HepG2 (cell line): ENCODE results near the gene RICTOR. TPM values are rescaled to one million over a fixed set of nuclear protein-coding genes. Genes with fewer than 3 reads are reported as not detected.

Experiments used
- ATRX ChIP-seq: sonication (generic); formaldehyde crosslinking; IDR thresholded peaks from 2 replicates; pipeline ENCODE4 v1.4.0; 2020; ENCODE audit warnings: missing genetic modification reagents, borderline replicate concordance
- CREM ChIP-seq, 2 experiments: sonication (generic) in 1 of 2; formaldehyde crosslinking in 1 of 2; IDR thresholded peaks; 2 replicates each; pipeline versions ENCODE4 v1.4.0 to v1.6.1; 2016 to 2020; ENCODE audit warnings: antibody characterized with exemption in 1 of 2, mild to moderate bottlenecking in 1 of 2, missing genetic modification reagents in 1 of 2
- DMTF1 ChIP-seq: sonication (generic); formaldehyde crosslinking; IDR thresholded peaks from 2 replicates; pipeline ENCODE4 v1.4.0; 2020; ENCODE audit warnings: mild to moderate bottlenecking, missing genetic modification reagents
- ERF ChIP-seq: IDR thresholded peaks from 2 replicates; pipeline ENCODE4 v1.6.1; 2018; ENCODE audit warnings: missing biosample characterization, missing genetic modification reagents
- EZH2 ChIP-seq: conservative IDR thresholded peaks from 2 replicates; pipeline ENCODE4 v1.6.1; 2012; ENCODE audit warnings: mild to moderate bottlenecking, low read depth, low read length, moderate library complexity
- FOXP1 ChIP-seq, 2 experiments: fragments of 450-650 bp in 1 of 2; IDR thresholded peaks; 2 replicates each; pipeline ENCODE4 v1.6.1; 2017 to 2018; ENCODE audit warnings: antibody characterized with exemption in 1 of 2
- FUBP1 ChIP-seq: sonication (generic); formaldehyde crosslinking; IDR thresholded peaks from 2 replicates; pipeline ENCODE4 v1.5.1; 2020; ENCODE audit warnings: missing genetic modification reagents, mild to moderate bottlenecking, borderline replicate concordance
- JDP2 ChIP-seq: sonication (generic); formaldehyde crosslinking; IDR thresholded peaks from 2 replicates; pipeline ENCODE4 v1.8.1; 2022; ENCODE audit warnings: missing genetic modification reagents, borderline replicate concordance
- KAT8 ChIP-seq: IDR thresholded peaks from 2 replicates; pipeline ENCODE4 v1.6.1; 2016; ENCODE audit warnings: missing genetic modification reagents, missing compliant biosample characterization
- MIXL1 ChIP-seq: IDR thresholded peaks from 2 replicates; pipeline ENCODE4 v1.6.1; 2016
- RBM22 ChIP-seq: fragments of 200-400 bp; formaldehyde crosslinking; optimal IDR thresholded peaks from 2 replicates; pipeline ENCODE3; 2017; ENCODE audit warnings: mild to moderate bottlenecking, low read length, moderate library complexity
- ZNF251 ChIP-seq: sonication (generic); formaldehyde crosslinking; IDR thresholded peaks from 2 replicates; pipeline ENCODE4 v1.9.0; 2021; ENCODE audit warnings: mild to moderate bottlenecking, missing genetic modification reagents
- ZNF263 ChIP-seq: sonication (generic); formaldehyde crosslinking; IDR thresholded peaks from 2 replicates; pipeline ENCODE4 v1.4.0; 2020; ENCODE audit warnings: missing genetic modification reagents
- ZNF296 ChIP-seq: sonication (generic); formaldehyde crosslinking; conservative IDR thresholded peaks from 2 replicates; pipeline ENCODE4 v1.5.0; 2020; ENCODE audit warnings: mild to moderate bottlenecking, missing genetic modification reagents
- ZNF546 ChIP-seq: sonication (generic); formaldehyde crosslinking; conservative IDR thresholded peaks from 2 replicates; pipeline ENCODE4 v1.8.1; 2023; ENCODE audit warnings: mild to moderate bottlenecking, missing genetic modification reagents
- ZNF615 ChIP-seq: sonication (generic); formaldehyde crosslinking; IDR thresholded peaks from 2 replicates; pipeline ENCODE4 v1.5.0; 2020; ENCODE audit warnings: mild to moderate bottlenecking, missing genetic modification reagents, borderline replicate concordance
- ZNF790 ChIP-seq: sonication (generic); formaldehyde crosslinking; IDR thresholded peaks from 2 replicates; pipeline ENCODE4 v1.8.0; 2022; ENCODE audit warnings: missing genetic modification reagents, mild to moderate bottlenecking, borderline replicate concordance
- polyA plus RNA-seq, 8 experiments: library from polyadenylated mRNA; depleted of rRNA in 3 of 8; stranded (reverse) in 7 of 8; unstranded in 1 of 8; fragments of >200 nt; fragmentation: Illumina TruSeq in 4 of 8; extraction: Trizol in 4 of 8; gene quantifications; 2 replicates each; pipeline versions ENCODE4 v1.2.1 to v1.2.3, GENCODE V29; 2011 to 2016; ENCODE audit warnings: low read depth in 4 of 8, missing spikeins in 1 of 8, mixed read lengths in 1 of 8; ENCODE audit not compliant: insufficient read depth in 1 of 8
- total RNA-seq, 5 experiments: library from RNA; depleted of rRNA; stranded (reverse); fragments of >200 nt; fragmentation: Illumina TruSeq; extraction: Trizol; gene quantifications; 2 replicates each; pipeline ENCODE4 v1.2.3, GENCODE V29; 2016; ENCODE audit warnings: low read depth in 1 of 5
- TF ChIP-seq, protein P1 (sequence below): sonication (generic); formaldehyde crosslinking; IDR thresholded peaks from 2 replicates; pipeline ENCODE4 v1.4.0; 2020; ENCODE audit warnings: missing genetic modification reagents
- TF ChIP-seq, protein P2 (sequence below): sonication (generic); formaldehyde crosslinking; conservative IDR thresholded peaks from 2 replicates; pipeline ENCODE4 v1.4.0; 2020; ENCODE audit warnings: mild to moderate bottlenecking, missing genetic modification reagents, moderate library complexity
- TF ChIP-seq, protein P3 (sequence below): IDR thresholded peaks from 2 replicates; pipeline ENCODE4 v1.6.1; 2016; ENCODE audit warnings: low read depth, borderline replicate concordance

RICTOR gene
- total and polyA plus RNA-seq, 2 of the 13 experiments (the other 11 are each of a cell fraction or from before 2014, with no cell fraction given): 10.7 to 15.4 TPM

- TF ChIP-seq, protein P1, sequence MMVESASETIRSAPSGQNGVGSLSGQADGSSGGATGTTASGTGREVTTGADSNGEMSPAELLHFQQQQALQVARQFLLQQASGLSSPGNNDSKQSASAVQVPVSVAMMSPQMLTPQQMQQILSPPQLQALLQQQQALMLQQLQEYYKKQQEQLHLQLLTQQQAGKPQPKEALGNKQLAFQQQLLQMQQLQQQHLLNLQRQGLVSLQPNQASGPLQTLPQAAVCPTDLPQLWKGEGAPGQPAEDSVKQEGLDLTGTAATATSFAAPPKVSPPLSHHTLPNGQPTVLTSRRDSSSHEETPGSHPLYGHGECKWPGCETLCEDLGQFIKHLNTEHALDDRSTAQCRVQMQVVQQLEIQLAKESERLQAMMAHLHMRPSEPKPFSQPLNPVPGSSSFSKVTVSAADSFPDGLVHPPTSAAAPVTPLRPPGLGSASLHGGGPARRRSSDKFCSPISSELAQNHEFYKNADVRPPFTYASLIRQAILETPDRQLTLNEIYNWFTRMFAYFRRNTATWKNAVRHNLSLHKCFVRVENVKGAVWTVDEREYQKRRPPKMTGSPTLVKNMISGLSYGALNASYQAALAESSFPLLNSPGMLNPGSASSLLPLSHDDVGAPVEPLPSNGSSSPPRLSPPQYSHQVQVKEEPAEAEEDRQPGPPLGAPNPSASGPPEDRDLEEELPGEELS (CRISPR knock-in tag): peak; percentile 94
- no peak for TF ChIP-seq ERF (CRISPR knock-in tag)
- no peak; the same call in 1 of the 2 replicates for TF ChIP-seq CREM (IDR thresholded peaks at IDR 0.05)
- TF ChIP-seq CREM (CRISPR knock-in tag; IDR thresholded peaks at IDR 0.05): no peak
- TF ChIP-seq, protein P2, sequence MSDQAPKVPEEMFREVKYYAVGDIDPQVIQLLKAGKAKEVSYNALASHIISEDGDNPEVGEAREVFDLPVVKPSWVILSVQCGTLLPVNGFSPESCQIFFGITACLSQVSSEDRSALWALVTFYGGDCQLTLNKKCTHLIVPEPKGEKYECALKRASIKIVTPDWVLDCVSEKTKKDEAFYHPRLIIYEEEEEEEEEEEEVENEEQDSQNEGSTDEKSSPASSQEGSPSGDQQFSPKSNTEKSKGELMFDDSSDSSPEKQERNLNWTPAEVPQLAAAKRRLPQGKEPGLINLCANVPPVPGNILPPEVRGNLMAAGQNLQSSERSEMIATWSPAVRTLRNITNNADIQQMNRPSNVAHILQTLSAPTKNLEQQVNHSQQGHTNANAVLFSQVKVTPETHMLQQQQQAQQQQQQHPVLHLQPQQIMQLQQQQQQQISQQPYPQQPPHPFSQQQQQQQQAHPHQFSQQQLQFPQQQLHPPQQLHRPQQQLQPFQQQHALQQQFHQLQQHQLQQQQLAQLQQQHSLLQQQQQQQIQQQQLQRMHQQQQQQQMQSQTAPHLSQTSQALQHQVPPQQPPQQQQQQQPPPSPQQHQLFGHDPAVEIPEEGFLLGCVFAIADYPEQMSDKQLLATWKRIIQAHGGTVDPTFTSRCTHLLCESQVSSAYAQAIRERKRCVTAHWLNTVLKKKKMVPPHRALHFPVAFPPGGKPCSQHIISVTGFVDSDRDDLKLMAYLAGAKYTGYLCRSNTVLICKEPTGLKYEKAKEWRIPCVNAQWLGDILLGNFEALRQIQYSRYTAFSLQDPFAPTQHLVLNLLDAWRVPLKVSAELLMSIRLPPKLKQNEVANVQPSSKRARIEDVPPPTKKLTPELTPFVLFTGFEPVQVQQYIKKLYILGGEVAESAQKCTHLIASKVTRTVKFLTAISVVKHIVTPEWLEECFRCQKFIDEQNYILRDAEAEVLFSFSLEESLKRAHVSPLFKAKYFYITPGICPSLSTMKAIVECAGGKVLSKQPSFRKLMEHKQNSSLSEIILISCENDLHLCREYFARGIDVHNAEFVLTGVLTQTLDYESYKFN (CRISPR knock-in tag): peak; percentile 64
- no peak for TF ChIP-seq ZNF546 (CRISPR knock-in tag)
- peak; percentile 58 for TF ChIP-seq KAT8 (CRISPR knock-in tag)
- no peak for TF ChIP-seq ZNF251 (CRISPR knock-in tag)
- no peak for TF ChIP-seq RBM22
- no peak for TF ChIP-seq ZNF790 (CRISPR knock-in tag)
- TF ChIP-seq, protein P3, sequence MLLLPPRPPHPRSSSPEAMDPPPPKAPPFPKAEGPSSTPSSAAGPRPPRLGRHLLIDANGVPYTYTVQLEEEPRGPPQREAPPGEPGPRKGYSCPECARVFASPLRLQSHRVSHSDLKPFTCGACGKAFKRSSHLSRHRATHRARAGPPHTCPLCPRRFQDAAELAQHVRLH (CRISPR knock-in tag): no peak
- no peak for TF ChIP-seq MIXL1
- TF ChIP-seq FOXP1 (IDR thresholded peaks at IDR 0.05): peak; percentile 84
- TF ChIP-seq FOXP1 (CRISPR knock-in tag; IDR thresholded peaks at IDR 0.05): peak; percentile 98
- no peak for TF ChIP-seq JDP2 (CRISPR knock-in tag)
- TF ChIP-seq ATRX: no peak
- TF ChIP-seq FUBP1: no peak
- no peak for TF ChIP-seq EZH2
- no peak for TF ChIP-seq ZNF263 (CRISPR knock-in tag)
- no peak for TF ChIP-seq ZNF615 (CRISPR knock-in tag)
- TF ChIP-seq DMTF1 (CRISPR knock-in tag): no peak
- TF ChIP-seq ZNF296: no peak
These were observed 26.7 kb upstream of the RICTOR start (continued) for GRCh38 chr5:39100851-39101396.
